Activated T-helper 17 cell treated with anti-CD3 and anti-CD28 coated beads, Interleukin-2, amount 50 U/mL, for 72 hours (primary cell): Measurements from ENCODE around the gene ADCYAP1R1. TPM values are rescaled to one million over a fixed set of nuclear protein-coding genes. Genes with fewer than 3 reads are reported as not detected.

ENCODE experiments used
- ATAC-seq: fragments of 150-1000 bp; cut with Tn5 transposase; replicated peaks from 2 replicates; pipeline ENCODE4 v1.10.0; 2021; ENCODE audit warnings: mild to moderate bottlenecking, moderate library complexity
- H3K27ac Mint-ChIP-seq: one replicate; pipeline ENCODE4 v1.8.0; 2022; ENCODE audit warnings: mixed read lengths
- H3K27me3 Mint-ChIP-seq: one replicate; pipeline ENCODE4 v1.8.0; 2022; ENCODE audit warnings: mixed read lengths
- H3K36me3 Mint-ChIP-seq: one replicate; pipeline ENCODE4 v1.8.0; 2022; ENCODE audit warnings: low read depth, mild to moderate bottlenecking, mixed read lengths
- H3K4me1 Mint-ChIP-seq: one replicate; pipeline ENCODE4 v1.8.0; 2022; ENCODE audit warnings: mixed read lengths
- H3K4me3 Mint-ChIP-seq: one replicate; pipeline ENCODE4 v1.8.0; 2022; ENCODE audit warnings: mild to moderate bottlenecking, mixed read lengths
- H3K9me3 Mint-ChIP-seq: one replicate; pipeline ENCODE4 v1.8.0; 2022; ENCODE audit warnings: mixed read lengths
- total RNA-seq, 2 donors: library from RNA; stranded (reverse); gene quantifications; one replicate each; pipeline ENCODE4 v1.2.3, GENCODE V29; 2022

The ADCYAP1R1 gene
- total RNA-seq, 2 donors from 2014 or later: not detected

- no peaks in the 10 kb centered on the region for H3K9me3 Mint-ChIP-seq
- no peak overlapping the region for H3K27ac Mint-ChIP-seq
- H3K36me3 Mint-ChIP-seq: no peaks in the 10 kb centered on the region
- no peaks in the 10 kb centered on the region for H3K4me1 Mint-ChIP-seq
- no peak for ATAC-seq
- peaks cover 3% of the 10 kb centered on the region for H3K27me3 Mint-ChIP-seq
- no peak overlapping the region for H3K4me3 Mint-ChIP-seq
These were observed 46.7 kb downstream of the ADCYAP1R1 start for GRCh38 chr7:31098642-31099360.

DNA sequence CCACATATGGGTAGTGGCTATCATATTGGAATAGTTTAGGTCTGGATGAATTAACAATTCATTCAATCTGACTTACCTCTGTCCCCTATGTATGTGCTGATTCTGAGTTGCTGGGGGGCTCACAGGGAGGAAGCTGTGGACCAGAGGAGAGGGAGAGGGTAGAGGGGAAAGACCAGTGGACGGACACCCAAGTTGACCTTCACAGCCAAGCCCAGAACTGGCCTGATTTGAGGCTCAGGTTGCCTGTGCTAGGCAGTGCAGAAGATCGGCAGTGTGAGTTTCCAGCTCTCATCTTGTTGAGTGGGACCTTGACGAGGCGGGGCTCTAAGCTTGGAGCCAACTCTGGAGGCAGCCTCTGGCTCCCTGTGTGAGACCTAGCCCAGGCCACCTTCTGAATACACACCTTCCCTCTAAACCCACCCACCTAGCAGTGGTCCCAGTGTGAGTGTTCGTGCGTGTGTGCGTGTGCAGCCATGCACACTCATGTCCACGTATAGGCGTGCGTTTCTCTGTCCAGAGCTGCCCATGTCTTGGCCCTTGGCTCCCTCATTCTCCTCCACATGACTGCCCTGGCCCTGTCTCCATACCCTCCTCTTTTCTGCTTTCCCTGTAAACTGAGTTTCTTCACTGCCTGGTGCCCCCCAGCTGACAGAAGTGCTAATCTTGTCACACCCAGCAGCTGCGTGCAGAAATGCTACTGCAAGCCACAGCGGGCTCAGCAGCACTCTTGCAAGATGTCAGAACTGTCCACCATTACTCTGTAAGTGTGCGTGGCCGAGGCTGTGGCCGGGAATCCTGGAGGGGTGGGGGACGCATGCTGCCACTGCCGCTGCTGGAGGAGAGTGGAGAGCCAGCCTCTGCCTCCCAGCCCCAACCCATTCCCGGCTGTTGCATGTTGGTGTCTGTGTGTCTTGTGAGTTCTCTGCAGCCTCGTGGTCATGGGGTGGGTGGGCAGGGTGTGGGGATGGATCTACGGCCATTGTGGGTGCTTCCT is 47.6 kb downstream of the ADCYAP1R1 start:
- Mint-ChIP-seq H3K9me3 (no peaks in the 10 kb centered on the region), H3K27me3 (peaks cover 3% of the 10 kb centered on the region), H3K4me3 (no peak overlapping the region), H3K36me3 (no peaks in the 10 kb centered on the region), H3K27ac (no peak overlapping the region), H3K4me1 (no peaks in the 10 kb centered on the region)
- no peak for ATAC-seq

GRCh38 chr7:31100445-31100844 is 48.3 kb downstream of the ADCYAP1R1 start:
- Mint-ChIP-seq H3K4me3 (no peak overlapping the region), H3K9me3 (no peaks in the 10 kb centered on the region), H3K36me3 (no peaks in the 10 kb centered on the region), H3K27ac (no peak overlapping the region), H3K27me3 (peaks cover 3% of the 10 kb centered on the region), H3K4me1 (no peaks in the 10 kb centered on the region)
- no peak for ATAC-seq

- Mint-ChIP-seq H3K9me3 (no peaks in the 10 kb centered on the region), H3K27ac (no peak overlapping the region), H3K4me3 (no peak overlapping the region), H3K36me3 (no peaks in the 10 kb centered on the region), H3K4me1 (no peaks in the 10 kb centered on the region), H3K27me3 (peaks cover 3% of the 10 kb centered on the region)
- no peak for ATAC-seq
These were observed 48.8 kb downstream of the ADCYAP1R1 start for GRCh38 chr7:31100871-31101270.

DNA sequence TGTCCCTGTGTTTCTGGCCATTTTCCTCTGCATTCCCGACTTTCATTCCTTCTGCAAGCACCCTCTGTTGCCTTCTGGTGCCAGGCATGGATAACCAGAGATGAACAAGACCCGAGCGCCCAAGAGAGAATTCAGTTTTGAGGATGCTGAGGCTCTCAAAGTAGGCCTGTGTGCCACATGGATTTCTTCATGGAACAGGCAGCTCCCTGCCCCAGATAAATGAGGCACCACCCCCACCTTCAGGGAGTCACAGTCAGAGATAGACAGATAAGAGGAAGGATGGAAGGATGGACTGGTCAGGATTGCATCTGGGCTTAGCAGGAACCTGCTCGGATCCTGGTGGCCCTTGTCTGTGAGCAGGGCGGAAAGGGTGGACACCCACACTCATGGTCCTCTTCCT is 49.4 kb downstream of the ADCYAP1R1 start:
- Mint-ChIP-seq H3K4me3 (no peak overlapping the region), H3K9me3 (no peaks in the 10 kb centered on the region), H3K27me3 (peaks cover 3% of the 10 kb centered on the region), H3K36me3 (no peaks in the 10 kb centered on the region), H3K4me1 (no peaks in the 10 kb centered on the region), H3K27ac (no peak overlapping the region)
- ATAC-seq: no peak

GRCh38 chr7:31102151-31102972 is 50.3 kb downstream of the ADCYAP1R1 start:
- Mint-ChIP-seq H3K36me3 (no peaks in the 10 kb centered on the region), H3K9me3 (no peaks in the 10 kb centered on the region), H3K27ac (no peak overlapping the region), H3K4me3 (no peak overlapping the region), H3K4me1 (no peaks in the 10 kb centered on the region), H3K27me3 (no peaks in the 10 kb centered on the region)
- no peak for ATAC-seq

- Mint-ChIP-seq H3K27ac (no peak overlapping the region), H3K36me3 (no peaks in the 10 kb centered on the region), H3K27me3 (no peaks in the 10 kb centered on the region), H3K9me3 (no peaks in the 10 kb centered on the region), H3K4me1 (no peaks in the 10 kb centered on the region), H3K4me3 (no peak overlapping the region)
- no peak for ATAC-seq
These were observed 51.1 kb downstream of the ADCYAP1R1 start for GRCh38 chr7:31102973-31103850.

- no peaks in the 10 kb centered on the region for H3K27me3 Mint-ChIP-seq
- H3K4me1 Mint-ChIP-seq: no peaks in the 10 kb centered on the region
- no peak for ATAC-seq
- H3K36me3 Mint-ChIP-seq: no peaks in the 10 kb centered on the region
- no peaks in the 10 kb centered on the region for H3K9me3 Mint-ChIP-seq
- H3K27ac Mint-ChIP-seq: no peak overlapping the region
- H3K4me3 Mint-ChIP-seq: no peak overlapping the region
These were observed 52.5 kb downstream of the ADCYAP1R1 start for GRCh38 chr7:31104361-31105255.

DNA sequence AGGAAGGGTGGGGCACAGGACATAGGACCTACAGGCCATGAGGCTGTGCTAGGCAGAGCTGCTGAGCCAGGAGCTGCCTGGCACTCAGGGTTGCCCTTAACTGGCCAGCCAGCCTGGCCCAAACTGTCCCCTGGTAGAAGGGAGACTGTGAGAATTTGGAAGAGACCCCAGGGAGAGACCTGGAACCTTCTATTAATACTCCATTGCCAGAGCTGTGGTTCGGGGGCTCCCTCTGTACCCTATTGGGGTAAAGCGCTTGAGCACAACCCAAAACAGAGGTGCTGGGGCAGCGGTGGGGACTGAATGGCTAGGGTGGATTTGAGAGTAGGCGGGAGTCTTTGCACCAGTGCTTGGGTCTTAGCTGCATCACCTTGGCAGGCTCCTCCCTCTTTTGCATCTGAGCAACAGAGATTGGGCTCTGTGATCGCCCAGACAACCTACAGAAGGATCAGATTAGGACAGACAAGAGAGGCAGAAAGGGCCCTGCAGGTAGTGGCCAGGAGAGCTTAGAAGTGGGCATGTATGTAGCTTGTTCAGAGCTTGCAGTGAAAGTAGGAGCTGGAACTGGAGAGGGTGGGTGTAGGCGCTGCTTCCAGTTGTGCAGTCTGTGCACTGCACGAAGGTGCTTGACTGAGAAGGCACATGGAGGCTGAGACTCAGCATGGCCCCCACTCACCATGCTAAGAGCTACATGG is 53.3 kb downstream of the ADCYAP1R1 start:
- Mint-ChIP-seq H3K4me1 (no peaks in the 10 kb centered on the region), H3K36me3 (no peaks in the 10 kb centered on the region), H3K27ac (no peak overlapping the region), H3K9me3 (no peaks in the 10 kb centered on the region), H3K27me3 (no peaks in the 10 kb centered on the region), H3K4me3 (no peak overlapping the region)
- ATAC-seq: no peak

DNA sequence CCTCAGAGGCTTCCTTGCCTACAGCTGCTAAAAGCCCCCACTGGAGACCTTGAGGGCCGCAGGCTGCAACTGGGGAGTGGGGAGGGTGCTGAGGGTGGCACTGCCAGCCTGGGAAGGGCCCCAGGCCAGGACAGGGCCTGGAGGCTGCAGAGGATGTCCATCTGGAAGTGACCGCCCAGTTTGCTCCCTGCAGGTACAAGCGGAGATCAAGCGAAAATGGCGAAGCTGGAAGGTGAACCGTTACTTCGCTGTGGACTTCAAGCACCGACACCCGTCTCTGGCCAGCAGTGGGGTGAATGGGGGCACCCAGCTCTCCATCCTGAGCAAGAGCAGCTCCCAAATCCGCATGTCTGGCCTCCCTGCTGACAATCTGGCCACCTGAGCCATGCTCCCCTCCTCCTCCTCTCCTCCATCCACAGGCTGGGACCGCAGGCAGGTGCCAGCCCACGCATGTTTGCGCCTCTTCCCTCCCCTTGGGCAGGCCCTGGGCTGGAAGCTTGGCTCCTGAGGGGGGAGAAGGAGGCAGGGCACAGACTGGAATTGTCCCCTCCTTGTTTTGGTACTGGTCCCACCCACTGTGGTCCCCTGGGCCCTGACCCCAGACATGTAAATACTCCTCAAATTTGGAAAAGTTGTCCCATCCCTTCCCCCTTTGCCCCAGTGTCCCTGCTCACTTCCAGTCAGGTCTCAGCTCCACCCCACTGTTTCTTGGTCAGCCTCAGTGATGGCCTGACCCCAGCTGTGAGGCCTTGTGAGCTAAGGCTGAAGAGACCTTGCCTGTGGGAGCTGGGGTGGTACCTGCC is 54.4 kb downstream of the ADCYAP1R1 start:
- Mint-ChIP-seq H3K9me3 (no peaks in the 10 kb centered on the region), H3K4me1 (no peaks in the 10 kb centered on the region), H3K36me3 (no peaks in the 10 kb centered on the region), H3K27ac (no peak overlapping the region), H3K27me3 (no peaks in the 10 kb centered on the region), H3K4me3 (no peak overlapping the region)
- no peak for ATAC-seq

DNA sequence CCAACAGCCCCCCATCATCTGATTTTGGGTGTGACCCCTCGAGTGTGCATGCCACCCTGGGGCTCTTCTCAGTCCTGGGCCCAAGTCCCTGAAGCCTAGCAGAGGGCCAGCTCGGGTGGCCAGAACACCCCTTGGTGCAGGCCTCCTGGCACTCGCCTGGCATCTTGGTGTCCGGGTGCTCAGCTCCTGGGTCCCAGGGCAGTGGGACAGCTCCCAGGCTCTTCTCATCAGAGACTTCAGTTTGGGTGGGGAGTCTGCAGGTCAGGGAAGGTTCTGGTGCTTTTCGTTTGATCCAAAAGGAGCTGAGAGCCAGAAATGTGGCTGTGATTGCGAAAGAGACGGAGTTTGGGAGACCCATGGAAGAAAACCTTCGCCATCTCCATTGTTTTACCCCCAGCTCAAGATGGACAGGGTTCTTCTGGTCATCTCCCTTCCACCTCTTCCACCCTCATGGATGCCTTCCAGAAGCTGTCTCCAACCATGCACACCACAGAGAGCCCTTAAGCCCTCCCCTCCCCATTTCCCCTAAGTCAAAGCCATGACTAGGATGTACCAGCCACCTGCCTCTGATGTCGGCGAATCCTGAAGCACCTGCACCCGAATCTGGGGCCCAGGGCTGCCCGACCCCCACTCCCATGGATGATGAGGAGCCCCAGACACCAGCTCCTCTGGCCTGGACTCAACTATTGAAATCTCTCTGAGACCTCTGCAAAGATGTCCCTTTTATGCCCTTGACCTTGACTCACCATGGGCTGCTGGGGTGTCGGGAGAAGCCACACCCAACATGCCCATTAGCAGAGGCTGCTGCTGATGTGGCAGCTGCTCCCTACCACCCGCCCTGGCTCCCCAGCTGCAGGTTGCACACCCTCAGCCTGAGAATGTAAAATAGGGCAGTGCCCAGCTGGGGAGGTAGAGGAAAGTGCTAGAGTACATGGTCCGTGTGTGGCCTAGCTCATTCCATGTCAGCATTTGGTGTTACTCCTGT is 55.3 kb downstream of the ADCYAP1R1 start:
- Mint-ChIP-seq H3K4me1 (no peaks in the 10 kb centered on the region), H3K27ac (no peak overlapping the region), H3K9me3 (no peaks in the 10 kb centered on the region), H3K4me3 (no peak overlapping the region), H3K27me3 (no peaks in the 10 kb centered on the region), H3K36me3 (no peaks in the 10 kb centered on the region)
- ATAC-seq: no peak
